ENCODE data around the gene GIT2. TPM values are rescaled to one million over a fixed set of nuclear protein-coding genes. Genes with fewer than 3 reads are reported as not detected.

GIT2 gene
- polyA plus RNA-seq, 10 donors: 33.6 to 70.1 (median 49.0) TPM

DNA sequence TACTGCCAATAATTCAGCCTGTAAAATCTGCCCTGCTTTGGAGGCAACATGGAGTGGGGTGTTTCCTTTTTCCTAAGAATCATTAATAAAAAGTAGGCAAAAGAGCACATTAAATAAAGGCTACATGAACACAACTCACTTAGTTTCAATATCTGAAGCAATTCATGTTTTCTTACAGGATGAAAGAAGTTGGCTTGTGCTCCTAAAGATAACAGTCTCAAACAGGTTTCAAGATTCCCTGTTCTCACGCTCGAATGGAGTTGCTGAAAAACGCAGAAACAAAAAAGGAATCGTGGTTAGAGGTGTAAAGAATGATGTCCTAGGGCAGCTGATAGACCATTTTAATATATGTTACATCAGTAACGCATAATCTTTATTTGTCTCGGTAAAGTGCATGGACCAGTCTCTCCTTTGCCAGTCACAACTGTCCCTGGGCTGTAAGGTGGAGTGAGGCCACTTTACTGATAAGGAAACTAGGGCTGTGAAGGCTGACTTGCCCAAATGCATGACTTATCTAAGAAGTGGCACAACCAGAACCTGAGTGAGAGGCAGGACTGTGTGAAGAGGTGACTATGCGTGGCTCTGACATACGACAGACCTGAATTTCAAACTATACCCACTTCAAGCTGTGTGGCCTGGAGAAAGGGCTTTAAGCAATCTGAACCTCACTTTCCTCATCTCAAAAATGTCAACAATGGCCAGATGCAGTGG lies 12.6 kb downstream of the GIT2 start:
- DNase-seq: no peak

DNA sequence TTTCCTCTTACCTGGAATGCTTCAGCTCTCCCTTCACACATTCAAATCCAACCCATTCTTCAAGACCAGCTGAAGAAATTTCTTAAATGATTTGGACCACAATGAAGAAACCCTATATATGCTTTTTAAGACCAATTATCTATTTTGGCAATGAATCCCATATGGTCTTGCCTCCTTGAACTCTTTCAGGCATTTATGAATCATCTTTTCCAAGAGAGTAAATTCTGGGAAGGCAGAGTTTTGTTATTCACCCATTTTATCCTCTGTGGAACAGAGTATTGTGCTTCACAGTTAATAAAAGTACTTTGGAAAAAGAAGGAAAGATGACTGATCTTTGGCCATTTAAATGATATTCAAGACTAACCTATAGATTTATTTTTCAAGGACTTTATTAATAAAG lies 14.0 kb downstream of the GIT2 start:
- no peak for DNase-seq

DNA sequence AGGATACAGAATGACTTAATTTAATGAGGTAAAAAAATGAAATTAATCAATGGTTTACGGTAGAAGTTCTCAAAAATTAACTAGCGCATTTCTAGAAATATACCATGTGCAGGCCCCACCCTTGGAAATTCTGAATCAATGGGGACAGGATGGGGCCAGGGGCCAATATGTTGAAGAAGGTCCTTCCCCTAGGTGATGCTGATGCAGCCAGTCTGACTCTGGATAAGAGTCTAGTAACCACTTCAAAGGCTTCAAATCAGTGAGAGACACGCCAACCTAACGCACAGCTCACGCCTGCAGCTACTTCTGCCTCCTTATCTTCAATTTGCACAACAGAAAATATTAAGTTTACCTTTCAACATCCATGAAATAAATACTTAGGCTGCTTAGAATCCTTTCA lies 14.9 kb downstream of the GIT2 start:
- DNase-seq: no peak

DNA sequence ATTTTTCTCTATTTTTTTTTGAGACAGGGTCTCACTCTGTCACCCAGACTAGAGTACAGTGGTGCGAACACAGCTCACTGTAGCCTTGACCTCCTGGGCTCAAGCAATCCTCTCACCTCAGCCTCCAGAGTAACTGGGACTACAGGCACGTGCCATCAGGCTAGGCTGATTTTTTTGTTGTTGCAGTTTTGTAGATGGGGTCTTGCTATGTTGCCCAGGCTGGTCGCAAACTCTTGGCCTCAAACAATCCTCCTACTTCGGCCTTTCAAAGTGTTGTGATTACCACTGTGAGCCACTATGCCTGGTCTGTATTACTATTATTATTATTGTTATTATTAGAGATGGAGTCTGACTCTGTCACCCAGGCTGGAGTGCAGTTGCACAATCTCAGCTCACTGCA lies 23.3 kb downstream of the GIT2 start:
- DNase-seq: no peak

DNA sequence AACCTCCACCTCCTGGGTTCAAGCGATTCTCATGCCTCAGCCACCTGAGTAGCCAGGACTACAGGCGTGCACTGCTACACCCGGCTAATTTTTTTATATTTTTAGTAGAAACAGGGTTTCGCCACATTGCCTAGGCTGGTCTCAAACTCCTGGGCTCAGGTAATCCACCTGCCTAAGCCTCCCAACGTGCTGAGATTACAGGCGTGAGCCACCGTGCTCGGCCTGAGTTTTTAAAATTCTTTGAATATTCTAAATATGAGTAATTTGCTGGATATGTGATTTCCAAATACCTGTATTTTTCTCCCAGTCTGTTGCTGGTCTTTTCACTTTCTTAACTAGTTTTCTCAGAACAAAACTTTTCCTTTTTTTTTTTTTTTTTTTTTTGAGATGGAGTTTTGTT lies 27.4 kb downstream of the GIT2 start:
- DNase-seq: no peak

DNA sequence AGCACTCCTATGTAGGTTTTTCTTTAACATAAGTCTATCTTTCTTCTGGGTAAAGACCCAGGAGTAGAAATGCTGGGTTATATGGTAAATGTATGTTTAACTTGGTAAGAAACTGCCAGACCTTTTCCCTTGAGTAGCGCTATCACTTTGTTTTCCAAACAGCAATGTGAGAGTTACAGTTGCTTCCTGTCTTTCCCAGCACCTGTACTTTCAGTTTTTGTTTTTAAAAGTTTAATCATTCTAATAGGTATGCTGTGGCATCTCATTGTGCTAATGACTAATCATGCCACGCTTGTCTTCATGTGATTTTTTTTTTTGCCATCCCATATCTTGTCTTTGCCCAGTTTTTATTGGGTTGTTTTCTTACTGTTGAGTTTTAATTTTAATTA lies 28.1 kb downstream of the GIT2 start:
- no peak for DNase-seq

DNA sequence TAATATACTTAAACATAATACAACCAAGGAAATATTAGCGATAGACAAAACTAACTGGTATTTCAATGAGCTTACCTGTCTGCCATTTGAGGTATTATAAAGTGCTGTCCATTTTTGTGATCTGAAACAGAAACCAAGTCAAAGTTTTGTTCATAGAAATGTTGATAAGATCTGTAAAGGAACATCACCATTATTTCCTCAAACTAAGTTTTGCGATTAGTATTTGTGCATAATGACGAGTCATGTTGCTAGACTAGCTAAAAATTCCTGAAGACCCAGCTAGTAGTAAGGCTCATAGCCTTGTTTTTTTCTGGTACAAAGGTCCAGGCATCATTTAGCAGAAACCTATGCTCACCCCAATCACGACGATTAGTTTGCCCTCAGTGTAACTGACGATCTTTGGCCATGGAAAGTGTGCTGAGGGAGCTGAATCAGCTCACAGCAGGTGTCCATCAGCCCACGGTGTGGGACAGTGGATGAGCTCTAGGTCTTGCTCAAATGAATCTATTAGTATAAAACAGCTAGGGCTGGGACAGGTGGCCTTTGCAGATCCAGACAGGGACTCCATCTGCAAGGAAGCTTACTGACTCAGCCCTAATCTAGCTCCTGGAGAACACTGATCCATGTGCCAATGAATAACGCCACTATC lies 28.7 kb downstream of the GIT2 start:
- DNase-seq: no peak

DNA sequence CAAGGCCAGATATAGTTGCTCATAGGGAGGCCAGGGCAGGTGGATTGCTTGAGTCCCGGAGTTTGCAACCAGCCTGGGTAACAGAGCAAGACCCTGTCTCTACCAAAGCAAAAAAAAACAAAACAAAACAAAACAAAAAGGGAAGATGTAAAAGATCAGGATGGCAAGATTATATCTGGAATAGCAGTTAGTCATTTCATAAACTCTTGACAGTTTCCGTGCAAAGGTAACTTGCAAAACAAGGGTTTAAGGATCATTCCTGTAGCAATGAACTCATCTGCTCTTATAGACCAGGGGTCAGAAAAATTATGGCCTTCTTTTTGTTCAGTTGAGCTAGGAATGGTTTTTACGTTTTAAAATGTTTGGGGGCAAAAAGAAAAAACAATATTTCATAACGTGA lies 29.6 kb downstream of the GIT2 start:
- DNase-seq: no peak

DNA sequence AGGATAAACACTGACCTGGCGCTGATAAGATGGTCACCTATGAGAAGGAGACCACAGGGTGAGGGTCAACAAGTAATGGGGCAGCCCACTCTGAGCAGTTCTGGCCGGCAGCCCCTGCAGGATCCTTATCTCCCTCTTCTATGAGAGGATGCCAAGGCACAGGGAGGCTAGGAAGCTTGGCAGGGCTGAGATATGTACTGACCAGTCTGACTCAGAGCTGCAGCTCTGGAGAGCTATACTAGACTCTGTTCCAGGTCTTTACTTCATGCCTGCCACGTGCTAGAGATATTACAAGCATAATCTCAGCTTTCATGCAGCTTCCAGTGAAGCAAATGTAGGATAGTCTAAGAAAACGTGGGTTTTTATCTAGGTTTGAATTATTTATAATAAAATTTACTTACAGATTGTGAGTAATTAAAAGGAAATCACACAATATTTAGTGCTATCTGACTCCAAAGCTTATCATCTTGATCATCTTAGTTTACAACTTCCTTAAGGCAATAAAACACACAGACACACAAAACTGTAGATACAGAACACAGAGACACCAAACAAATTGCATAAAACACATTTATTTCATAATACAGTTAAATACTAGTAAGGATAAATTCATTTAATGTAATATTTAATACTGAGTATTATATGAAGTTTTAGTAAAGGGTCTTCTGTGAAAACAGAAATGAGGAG lies 32.3 kb downstream of the GIT2 start:
- no peak for DNase-seq

DNA sequence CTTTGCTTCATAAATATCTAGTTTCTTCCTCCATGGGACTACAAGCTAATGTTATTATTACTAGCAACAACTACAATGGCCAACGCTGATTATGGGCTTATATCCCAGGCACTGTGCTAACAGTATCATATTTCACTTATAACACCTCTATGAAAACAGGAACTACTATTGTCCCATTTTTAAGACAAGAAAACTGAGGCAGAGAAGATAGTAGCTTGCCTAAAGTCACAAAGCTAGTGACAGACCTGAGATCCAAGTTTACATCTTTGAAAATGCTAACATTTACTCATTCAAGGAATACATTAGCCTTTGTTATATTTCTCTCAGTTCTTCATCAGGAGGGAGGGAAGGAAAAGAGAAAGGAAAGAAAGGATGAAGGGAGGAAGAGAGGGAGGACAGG lies 32.8 kb downstream of the GIT2 start:
- DNase-seq: no peak

DNA sequence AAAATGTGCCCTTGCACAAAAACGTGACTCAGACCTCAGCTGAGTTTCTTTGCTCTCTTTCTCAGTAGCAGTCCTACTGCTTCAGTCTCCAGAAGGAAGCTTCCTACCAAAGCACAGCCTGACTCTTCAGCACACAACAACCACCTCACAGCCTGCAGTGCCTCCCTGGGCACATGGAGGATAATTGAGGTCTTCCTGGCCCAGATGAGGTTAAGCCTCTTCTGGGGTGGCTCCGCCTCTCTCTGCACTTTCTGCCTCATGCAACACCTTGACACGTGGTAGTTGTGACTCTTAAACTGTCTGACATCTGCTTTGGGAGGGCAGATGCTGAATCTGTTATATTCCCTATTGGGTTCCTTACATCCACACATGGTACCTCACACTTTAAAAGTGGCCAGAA lies 33.8 kb downstream of the GIT2 start:
- DNase-seq: no peak

DNA sequence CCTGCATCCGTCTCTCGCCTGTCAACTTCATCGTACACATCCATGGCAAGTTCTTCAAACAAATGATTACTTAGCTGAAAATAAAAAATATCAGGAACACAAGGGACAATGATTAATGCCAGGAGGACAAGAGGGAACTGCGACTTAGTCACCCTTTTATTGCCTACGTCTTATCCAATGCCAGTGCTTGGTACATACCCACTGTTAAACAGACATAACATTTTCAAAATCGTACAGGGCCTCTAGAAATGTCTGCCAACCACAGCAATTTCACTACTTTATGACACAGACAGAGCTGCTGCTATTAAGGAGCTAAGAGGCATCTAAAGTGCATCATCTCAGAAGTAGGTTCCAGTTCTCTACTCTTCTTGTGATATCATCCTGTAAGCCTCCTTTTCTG lies 34.6 kb downstream of the GIT2 start:
- DNase-seq: no peak

DNA sequence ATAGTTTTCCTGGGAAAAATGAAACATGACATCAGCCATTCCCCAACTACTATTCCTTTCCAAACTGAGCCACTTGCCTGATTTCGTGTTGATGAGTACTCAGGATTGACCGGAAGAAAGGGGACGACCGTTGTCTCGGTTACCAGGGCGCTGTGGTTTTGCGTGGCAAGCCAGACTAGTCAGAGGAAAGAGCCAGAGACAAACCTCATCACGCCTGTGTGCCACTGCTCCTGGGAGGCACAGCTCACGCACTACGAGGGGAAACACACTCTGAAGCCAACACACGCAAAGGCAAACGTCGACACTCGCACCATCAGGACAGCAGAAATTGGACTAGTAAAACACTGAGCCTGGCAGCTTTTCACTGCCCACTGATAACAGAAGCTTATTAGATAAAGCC lies 35.0 kb downstream of the GIT2 start:
- no peak for DNase-seq

DNA sequence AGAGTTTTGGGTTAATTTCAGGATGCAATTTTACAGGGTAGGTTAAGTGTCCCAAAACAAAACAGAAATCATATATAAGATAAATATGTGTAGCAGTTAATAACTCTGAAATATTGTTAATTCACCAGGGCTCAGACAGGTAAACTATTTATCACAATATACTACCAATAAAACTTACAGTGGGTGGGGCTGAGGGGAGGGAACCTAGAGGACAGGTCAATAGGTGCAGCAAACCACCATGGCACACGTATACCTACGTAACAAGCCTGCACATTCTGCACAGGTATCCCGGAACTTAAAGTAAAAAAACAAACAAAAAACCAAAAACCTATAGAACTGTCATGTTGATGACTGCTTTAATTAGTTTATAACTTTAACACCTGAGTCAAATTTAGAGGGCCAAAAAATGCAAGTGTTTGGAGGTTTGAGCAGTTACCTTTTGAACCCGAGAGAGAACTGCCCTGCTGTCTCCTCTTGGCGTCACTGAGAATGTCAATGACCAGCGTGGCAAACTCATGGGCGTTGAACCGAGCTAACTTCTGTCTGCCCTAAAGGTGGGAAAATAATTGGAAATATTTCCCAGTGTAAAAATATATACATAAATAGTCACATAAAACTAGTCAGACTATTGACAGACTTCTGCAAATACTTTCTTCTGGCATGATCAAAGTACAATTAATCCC lies 36.6 kb downstream of the GIT2 start:
- DNase-seq: no peak

DNA sequence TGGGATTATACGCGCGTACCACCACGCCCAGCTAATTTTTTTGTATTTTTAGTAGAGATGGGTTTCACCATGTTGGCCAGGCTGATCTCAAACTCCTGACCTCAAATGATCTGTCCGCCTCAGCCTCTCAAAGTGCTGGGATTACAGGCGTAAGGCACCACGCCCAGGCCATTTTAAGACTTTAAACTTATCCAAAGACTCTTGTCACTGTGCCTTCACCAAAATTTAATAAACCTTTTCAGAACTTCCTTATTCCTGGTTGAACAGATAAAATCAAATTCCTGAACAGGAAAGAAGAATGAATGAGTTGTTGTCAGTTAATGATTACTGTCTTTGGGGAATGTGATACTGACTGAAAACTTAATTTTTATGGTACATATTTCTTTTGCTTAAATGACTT lies 37.8 kb downstream of the GIT2 start:
- DNase-seq: no peak

DNA sequence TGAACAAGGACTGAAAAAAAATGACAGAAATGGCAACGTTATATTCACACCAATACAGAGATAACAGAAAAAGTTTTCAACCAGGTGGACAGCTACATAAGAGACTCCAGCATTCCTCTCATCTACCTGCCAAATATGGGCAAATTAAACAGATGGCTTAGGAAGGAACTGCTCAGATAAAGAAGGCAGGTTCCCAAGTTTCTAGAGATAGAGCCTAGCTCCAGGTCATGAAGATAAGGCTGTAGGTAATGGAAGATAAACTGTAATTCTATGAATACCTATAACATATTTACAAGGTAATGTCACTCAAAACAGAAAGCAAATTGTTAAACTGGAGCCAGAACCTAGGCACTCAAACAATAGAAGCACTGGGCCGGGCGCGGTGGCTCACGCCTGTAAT lies 42.5 kb downstream of the GIT2 start:
- no peak for DNase-seq

DNA sequence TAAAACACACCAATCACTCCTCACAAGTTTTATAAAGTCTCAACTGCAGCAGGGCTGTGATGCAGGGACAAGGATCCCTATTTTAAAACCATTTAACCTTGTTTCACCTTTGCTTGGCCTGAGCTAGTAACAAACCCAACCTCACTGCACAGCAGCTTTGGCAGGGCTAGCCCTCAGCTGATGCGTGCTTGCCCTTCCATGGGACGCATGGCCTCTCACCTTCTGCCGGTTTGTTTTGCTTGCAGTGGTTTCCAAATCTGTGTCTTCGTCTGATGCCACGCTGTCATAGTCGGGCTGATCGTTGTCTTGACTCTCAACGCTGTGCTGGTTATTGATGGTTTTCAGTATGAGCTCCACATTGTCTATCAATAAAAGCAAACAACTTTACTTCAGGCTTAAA lies 43.3 kb downstream of the GIT2 start:
- no peak for DNase-seq

DNA sequence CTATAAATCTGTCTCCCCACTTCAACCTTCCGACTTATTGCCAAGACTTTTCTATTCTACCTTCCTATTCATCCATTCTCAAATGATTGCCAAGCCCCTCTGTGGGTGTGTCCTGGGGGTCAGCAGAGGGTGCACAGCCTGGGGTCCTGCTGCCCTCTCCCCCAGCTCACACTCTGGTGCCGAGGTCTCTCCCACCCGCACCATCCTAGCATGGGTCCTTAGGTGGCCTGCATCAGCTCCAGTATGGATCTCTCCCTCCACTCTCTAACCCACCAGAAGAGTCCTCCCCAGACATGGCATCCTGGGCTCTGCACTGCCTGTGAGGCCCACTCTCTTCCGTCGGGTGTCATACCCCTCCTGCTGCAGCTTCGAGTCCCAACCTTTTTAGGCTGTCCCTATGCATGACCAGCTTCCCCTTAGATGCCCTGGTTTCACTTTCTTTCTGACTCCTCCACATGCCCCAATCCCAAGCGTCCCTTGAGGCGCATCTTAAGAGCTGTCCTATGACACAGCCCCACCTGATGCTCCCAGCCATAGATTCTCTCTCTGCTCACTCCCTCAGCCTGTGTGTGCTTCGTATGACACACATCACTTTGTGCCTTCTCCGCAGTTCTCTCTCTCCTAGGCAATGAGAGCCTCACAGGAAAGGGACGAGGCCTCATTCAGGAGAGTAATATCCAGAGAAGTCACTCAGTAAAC lies 43.9 kb downstream of the GIT2 start:
- no peak for DNase-seq

DNA sequence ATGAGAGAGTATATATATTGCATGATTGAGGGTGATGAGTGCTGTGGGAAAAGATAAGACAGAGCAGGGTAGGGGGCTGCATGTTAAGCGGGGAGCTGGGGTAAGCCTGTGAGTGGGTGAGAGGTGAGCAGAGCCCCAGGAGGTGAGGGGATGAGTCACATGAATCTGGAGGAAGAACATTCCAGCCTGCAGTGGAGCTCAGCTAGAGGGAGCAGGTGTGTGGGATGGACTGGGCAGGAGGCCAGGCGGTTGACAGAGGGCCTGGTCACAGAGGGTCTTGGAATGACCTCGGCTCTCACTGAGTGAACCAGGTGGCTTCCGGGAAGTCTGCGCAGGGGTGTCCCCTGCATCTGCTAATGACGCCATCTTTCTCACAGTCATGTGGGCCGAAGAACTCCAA lies 44.4 kb downstream of the GIT2 start:
- DNase-seq: peak; percentile 48 to 74 (median 61)

DNA sequence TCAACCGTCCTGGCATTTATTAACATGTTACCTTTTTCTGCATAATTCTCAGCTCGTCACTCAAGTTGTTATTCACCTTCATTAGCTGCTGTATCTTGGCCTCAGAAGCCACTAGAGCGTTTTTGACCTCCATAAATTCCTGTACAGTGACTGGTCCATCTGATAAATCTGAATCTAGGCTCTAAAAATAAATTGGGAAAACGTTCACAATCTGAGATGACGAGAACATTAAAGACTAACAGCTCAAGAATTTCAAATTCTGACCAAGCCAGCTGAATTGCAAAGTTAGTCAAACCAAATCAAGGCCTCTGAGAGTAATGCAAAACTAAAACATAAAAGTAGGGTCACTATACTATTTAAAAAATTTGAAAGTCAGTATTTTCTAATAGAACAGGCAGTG lies 45.0 kb downstream of the GIT2 start:
- DNase-seq: peak in 1 of 3 donors; percentile 86

DNA sequence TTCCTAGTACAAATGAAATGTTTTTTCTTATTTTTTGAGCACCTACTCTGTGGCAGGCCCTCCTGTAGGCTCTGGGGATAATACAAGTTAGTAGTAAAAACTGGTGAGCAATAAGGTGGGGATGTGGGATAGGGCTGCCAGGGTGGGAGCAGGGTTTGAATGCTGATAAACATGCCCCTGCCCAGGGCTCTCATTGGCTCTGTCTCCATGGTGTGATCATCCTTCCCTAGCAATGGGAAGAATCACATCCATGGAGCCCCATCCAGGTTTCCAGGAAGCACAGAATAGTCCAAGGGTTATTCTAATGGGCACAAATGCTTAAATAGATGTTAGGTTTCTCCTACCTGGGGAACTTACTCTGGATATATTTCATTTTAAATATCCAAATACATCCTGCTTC lies 45.5 kb downstream of the GIT2 start:
- no peak for DNase-seq

DNA sequence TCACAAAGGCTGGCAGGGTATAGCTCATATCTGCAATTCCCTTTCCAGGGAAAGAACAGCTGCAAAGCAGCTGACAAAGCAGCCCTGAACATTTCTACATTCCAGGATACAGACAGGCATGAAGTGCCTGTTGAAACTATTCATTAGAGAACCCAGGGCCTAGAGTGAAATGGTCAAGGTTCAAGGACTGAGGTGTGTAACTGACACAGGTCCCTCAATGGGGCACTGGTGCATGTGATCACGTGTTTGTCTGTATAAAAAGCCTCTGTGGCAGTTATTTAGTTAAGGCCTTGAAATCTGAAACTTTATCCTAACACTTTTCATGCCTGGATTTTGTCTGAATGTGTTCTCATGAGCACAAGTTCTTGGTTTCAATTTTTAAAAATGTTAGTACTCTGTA lies 47.1 kb downstream of the GIT2 start:
- DNase-seq: peak; percentile 61 to 80 (median 74)

All from muscle of back (tissue), 11 donors.